ENCODE data around the gene LGALS1.
"Not testable (repeated sequence)": the region's sequence is repeated elsewhere in the genome, so short reads cannot be mapped to it uniquely, and the experiment has no call there.

Gene LGALS1

DNA sequence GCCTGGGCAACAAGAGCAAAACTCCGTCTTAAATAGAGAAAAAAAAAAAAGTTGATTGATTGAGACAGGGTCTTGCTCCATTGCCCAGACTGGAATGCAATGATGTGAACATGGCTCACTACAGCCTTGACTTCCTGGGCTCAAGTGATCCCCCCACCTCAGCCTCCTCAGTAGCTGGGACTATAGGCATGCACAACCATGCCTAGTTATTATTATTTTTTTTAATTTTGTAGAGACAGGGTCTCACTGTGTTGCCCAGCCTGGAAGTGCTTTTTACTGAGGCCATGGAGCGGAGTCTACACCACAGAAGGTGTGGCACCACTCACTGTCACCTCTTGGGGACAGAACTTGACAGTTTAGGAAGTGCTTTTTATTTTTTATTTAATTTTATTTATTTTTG lies 39.2 kb downstream of the LGALS1 start:
- no peak for FAIRE-seq

DNA sequence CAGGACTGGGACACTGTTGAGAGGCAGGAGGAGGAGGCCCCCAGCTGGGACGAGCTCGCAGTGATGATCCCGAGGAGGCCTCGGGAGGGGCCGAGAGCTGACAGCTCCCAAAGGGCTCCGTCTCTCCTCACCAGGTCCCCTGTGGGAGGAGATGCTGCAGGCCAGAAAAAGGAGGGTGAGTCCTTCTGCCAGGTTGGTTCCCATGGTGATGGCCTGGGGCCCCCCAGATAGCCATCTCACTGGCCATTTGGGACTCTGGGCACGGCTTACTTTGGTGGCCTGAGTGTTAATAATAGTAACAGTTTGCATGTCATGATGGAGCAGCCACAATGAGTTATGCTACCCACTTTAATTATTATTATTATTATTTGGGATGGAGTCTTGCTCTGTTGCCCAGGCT lies 40.3 kb downstream of the LGALS1 start:
- DNase-seq (ENCODE audit: insufficient read length, low spot score): no peak
- no peak for FAIRE-seq

More for the DNA sequence above, 39.2 kb downstream of the LGALS1 start:
- no peak for DNase-seq (ENCODE audit: insufficient read length, low spot score)

DNA sequence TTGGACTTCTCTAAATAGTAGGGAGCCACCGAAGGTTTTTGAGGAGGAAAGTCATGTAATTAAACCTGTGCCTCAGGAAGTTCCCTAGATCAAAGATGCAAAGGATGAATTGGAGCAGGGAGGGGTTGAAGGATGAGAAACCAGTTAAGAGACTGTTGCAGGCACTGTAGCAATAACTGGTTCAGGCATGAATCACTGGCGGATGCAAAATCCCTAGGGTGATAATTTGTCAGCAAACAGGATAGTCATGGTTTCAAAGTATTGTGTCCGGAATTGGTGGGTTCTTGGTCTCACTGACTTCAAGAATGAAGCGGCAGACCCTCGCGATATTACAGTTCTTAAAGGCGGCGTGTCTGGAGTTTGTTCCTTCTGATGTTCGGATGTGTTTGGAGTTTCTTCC lies 41.3 kb downstream of the LGALS1 start:
- no peak for DNase-seq (ENCODE audit: insufficient read length, low spot score)
- FAIRE-seq: no peak

DNA sequence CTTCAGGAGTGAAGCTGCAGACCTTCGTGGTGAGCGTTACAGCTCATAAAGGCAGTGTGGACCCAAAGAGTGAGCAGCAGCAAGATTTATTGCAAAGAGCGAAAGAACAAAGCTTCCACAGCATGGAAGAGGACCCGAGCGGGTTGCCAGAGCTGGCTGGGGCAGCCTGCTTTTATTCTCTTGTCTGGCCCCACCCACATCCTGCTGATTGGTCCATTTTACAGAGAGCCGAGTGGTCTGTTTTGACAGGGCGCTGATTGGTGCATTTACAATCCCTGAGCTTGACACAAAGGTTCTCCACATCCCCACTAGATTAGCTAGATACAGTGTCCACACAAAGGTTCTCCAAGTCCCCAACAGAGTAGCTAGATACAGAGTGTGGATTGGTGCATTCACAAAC lies 41.8 kb downstream of the LGALS1 start:
- not testable (repeated sequence) for FAIRE-seq; DNase-seq (ENCODE audit: insufficient read length, low spot score)

DNA sequence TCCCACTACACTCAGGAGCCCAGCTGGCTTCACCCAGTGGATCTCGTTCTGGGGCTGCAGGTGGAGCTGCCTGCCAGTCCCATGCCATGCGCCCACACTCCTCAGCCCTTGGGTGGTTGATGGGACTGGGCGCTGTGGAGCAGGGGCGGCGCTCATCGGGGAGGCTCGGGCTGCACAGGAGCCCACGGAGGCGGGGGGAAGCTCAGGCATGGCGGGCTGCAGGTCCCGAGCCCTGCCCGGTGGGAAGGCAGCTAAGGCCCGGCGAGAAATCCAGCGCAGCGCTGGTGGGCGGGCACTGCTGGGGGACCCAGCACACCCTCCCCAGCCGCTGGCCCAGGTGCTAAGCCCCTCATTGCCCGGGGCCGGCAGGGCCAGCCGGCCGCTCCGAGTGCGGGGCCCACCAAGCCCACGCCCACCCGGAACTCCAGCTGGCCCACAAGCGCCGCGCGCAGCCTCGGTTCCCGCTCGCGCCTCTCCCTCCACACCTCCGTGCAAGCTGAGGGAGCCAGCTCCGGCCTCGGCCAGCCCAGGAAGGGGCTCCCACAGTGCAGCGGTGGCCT lies 42.4 kb downstream of the LGALS1 start:
- DNase-seq (ENCODE audit: insufficient read length, low spot score); FAIRE-seq: not testable (repeated sequence)

DNA sequence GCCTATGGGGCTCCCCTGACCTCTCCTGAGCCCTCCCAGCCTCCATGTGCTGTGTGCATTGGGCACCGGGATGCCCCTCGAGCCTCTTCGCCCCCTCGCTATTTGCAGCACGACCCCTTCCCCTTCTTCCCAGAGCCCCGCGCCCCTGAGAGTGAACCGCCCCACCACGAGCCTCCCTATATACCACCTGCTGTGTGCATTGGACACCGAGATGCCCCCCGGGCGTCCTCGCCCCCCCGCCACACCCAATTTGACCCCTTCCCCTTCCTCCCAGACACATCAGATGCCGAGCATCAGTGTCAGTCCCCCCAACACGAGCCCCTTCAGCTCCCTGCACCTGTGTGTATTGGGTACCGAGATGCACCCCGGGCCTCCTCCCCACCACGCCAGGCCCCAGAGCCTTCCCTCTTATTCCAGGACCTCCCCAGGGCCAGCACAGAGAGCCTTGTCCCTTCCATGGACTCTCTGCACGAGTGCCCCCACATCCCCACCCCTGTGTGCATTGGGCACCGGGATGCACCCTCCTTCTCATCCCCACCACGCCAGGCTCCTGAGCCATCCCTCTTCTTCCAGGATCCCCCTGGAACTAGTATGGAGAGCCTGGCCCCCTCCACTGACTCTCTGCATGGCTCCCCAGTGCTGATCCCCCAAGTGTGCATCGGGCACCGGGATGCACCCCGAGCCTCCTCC lies 50.3 kb downstream of the LGALS1 start:
- DNase-seq (ENCODE audit: insufficient read length, low spot score) (no peak), FAIRE-seq (no peak)

GRCh38 chr22:37726241-37726887 lies 50.9 kb downstream of the LGALS1 start:
- FAIRE-seq (no peak), DNase-seq (ENCODE audit: insufficient read length, low spot score) (no peak)

DNA sequence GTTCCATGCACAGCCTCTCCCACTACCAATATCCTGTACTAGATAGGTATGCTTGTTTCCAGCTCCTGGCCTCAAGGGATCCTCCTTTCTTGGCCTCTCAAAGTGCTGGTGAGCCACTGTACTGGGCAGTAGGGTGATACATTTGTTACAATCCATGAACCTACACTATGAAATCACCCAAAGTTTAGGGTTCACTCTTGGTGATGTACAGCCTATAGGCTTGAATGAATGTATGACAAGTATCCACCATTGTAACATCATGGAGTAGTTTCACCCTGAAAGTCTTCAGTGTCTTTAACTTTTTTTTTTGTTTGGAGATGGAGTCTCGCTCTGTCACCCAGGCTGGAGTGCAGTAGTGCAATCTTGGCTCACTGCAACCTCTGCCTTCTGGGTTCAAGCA lies 53.2 kb downstream of the LGALS1 start:
- DNase-seq (ENCODE audit: insufficient read length, low spot score) (no peak), FAIRE-seq (no peak)

Data from GM19239 (cell line).